GM18507 (cell line): Measurements from ENCODE around the gene IL23A.

Source experiments
- DNase-seq: peaks from one replicate; pipeline ENCODE4 v3.0.0; 2011; ENCODE audit warnings: low read depth; ENCODE audit not compliant: insufficient read length; ENCODE audit errors: extremely low spot score
- FAIRE-seq: peaks from 2 replicates; lab custom pipeline; 2011; peaks lifted over from hg19 to GRCh38; lab: Jason Lieb, UNC

Gene IL23A

GRCh38 chr12:56358836-56359532 is 20.3 kb downstream of the IL23A start:
- DNase-seq (no peak), FAIRE-seq (peak; percentile 83)

DNA sequence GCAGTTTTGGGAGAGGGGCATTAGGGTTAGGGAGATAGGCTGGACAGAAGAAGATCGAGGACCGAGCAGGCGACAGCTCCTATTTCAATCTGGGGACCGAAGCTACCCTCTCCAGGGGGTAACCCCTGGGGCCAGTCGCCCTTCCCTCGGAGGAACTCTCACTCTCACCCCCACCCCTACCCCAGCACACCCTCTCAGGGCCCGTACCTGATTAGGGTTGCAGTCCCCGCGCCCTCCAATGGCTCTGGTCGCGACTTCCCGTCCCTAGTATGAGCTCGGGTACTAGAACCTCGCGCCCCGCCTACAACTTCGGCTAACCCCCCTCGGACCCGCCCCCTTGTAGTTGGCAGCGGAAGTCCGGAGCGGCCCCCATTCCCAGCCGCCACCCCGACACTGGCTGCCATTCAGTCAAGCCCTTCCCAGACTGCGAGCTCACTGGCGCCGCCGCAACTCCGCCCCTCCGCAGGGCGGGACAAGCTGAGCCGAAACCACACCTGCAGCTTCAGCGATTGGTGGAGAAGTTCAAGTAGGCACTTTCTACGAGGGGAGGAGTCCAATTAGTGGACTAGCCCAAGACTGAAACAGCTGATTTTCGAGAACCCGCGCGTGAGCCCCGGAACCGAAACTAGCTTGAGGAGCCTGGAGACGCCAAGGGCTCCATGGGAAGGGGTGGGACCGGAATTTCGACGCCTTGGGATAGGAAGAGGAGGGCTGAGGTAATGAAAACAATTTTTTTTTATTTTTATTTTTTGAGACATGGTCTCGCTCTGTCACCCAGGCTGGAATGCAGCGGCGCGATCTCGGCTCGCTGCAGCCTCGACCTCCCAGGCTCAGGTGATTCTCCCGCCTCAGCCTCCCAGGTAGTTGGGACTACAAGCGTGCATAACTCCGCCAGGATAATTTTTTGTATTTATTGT is 21.4 kb downstream of the IL23A start, which contains the start of gene STAT2:
Gene STAT2 (minus strand): TSS at position 257 of the 917 bp plus-strand sequence. CDS start 3,536 bp downstream, outside the sequence.
- DNase-seq (peak; percentile 90), FAIRE-seq (peak; percentile 99)

GRCh38 chr12:56361487-56362129 is 22.9 kb downstream of the IL23A start:
- no peak for FAIRE-seq
- no peak for DNase-seq

GRCh38 chr12:56362130-56363059 is 23.7 kb downstream of the IL23A start, which contains the start of gene APOF:
TSS of gene APOF (minus strand) at chr12:56362857. CDS start at chr12:56362745, 112 bp downstream.
- FAIRE-seq (no peak), DNase-seq (no peak)

GRCh38 chr12:56366948-56367347 is 28.3 kb downstream of the IL23A start:
- no peak for FAIRE-seq
- no peak for DNase-seq

DNA sequence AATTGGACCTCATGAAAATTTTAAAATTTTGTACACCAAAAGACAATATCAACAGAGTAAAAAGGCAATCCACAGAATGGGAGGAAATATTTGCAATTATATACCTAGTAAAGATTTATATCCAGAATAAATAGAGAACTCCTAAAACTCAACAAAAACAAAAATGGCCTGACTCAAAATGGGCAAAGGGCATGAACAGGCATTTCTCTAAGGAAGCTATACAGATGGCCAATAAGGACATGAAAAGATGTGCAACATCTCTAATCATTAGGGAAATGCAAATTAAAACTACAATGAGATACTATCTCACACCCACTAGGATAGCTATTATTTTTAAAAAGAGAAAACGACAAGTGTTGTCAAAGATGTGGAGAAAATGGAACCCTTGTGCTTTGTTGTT is 34.8 kb downstream of the IL23A start:
- no peak for DNase-seq

DNA sequence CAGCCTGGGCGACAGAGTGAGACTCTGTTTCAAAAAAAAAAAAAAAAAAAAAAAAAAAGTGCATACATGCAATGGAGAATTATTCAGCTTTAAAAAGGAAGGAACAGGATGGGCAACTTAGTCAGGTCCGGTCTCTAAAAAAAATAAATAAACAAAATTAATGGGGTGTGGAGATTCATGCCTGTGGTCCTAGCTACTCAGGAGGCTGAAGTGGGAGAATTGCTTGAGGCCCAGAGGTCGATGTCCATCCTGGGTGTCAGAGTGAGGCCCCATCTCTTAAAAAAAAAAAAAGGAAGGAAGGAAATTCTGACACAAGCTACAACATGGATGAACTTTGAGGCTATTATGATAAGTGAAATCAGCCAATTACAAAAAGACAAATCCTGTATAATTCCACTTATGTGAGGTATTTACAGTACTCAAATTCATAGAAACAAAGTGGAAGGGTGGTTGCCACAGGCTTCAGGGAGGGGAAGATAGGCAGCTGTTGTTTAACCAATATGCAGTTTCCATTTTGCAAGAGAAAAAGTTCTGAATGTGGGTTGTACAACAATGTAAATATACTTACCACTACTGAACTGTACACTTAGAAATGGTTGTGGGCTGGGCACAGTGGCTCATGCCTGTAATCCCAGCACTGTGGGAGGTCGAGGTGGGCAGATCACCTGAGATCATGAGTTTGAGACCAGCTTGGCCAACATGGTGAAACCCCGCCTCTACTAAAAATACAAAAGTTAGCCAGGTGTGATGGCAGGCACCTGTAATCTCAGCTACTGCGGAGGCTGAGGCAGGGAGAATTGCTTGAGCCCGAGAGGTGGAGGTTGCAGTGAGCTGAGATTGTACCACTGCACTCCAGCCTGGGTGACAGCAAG is 36.3 kb downstream of the IL23A start:
- peak; percentile 55 for FAIRE-seq
- no peak for DNase-seq

More for the DNA sequence above, 34.8 kb downstream of the IL23A start:
- FAIRE-seq, result no peak

- DNase-seq, result no peak
- FAIRE-seq, result peak; percentile 91
Measured at GRCh38 chr12:56375598-56376434, 37.1 kb downstream of the IL23A start.

DNA sequence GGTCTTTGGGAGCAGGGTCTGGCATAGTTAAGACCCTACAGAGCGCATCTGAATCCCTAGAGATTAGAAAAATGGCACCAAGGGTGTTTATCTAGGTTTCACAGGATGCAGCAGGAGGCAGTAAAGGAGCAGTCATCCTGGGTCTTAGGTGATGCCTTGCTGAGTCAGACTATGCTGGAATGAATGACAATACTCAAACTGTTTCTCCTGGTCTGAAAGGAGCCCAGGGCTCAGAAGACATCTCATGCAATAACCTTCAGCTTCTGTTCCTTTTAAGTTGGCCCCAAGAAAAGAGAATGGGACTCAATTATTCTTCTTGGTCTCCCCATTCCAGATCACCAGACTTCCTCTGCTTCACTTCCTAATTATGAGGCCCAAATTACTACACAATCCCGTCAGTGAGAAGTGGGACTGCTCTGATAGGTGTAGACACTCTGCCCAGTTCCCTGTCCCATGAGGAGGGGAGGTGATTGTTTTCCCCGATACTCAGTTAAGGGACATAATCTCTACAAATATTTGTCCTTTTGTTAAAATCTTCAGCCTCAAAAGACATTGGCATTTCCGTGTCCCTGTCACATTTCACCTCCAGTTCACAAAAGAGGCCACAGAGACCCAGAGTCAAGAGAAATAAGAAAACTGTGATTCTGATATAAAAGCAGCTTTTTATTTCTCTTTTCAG is 38.8 kb downstream of the IL23A start:
- DNase-seq (no peak), FAIRE-seq (no peak)

DNA sequence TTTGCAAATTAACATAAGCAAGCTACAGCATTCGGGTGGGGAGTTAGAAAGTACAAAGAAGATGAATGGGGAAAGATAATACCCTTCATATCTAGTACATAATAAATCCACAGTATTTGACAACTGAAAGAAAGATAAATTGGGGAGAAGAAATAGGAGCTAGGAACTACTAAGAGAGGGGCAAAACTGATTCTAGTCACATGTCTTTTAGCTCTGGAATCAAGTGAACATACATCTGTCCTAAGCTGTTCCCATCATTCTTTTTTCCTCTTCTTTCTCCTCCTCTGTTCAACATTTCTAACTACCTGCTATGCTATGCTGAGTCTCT is 39.3 kb downstream of the IL23A start:
- no peak for FAIRE-seq

GRCh38 chr12:56382611-56383010 is 43.9 kb downstream of the IL23A start:
- DNase-seq, result no peak
- FAIRE-seq, result no peak

More for the DNA sequence above, 39.3 kb downstream of the IL23A start:
- no peak for DNase-seq

DNA sequence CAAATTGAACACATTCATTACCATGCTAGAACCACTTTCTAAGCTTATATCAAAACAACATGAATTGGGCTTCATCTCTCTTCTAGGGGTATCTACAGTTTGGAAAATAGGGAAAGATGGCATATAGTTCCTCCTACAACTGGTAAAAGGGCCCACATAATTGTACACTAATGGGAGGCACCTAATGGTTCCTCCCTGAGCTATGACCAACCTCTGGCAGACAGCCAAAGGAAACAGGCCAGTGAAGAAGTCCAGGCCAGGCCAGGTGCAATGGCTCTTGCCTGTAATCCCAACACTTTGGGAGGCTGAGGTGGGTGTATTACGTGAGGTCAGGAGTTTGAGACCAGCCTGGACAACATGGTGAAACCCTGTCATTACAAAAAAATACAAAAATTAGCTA is 47.2 kb downstream of the IL23A start:
- DNase-seq (no peak), FAIRE-seq (no peak)

- FAIRE-seq (no peak), DNase-seq (no peak)
Measured at GRCh38 chr12:56387152-56387736, 48.6 kb downstream of the IL23A start.

DNA sequence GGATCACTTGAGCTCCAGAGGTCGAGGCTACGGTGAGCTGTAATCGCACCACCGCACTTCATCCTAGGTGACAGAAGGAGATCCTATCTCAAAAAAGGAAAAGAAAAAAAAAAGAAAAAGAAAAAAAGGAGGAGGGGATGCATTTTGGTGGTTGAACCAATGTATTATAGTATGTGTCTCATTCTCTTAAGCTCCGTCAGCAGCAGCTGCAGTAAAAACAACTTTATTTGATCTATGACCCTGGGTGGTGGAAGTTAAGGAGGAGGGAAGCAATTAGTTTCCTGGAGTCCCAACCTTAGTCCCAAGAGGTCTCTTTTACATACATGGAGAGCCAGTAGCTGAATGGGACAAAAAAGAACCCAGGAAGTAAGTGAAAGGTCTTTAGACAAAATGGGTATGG is 50.7 kb downstream of the IL23A start:
- DNase-seq (no peak), FAIRE-seq (no peak)
